C4-2B (cell line): ENCODE results near the gene RRAD.

Experiments
- CTCF ChIP-seq: fragments of 450-650 bp; conservative IDR thresholded peaks from 2 replicates; pipeline ENCODE4 v1.5.1; 2017; ENCODE audit warnings: mild to moderate bottlenecking
- ZFX ChIP-seq: fragments of 450-650 bp; IDR thresholded peaks from 2 replicates; pipeline ENCODE4 v1.6.1; 2017

GRCh38 chr16:66927918-66928649 lies 2.7 kb upstream of the RRAD start:
- TF ChIP-seq CTCF = no peak
- no peak for TF ChIP-seq ZFX
